IPS DF 4.7 (cell line): ENCODE results near the gene IL1RAPL2.
"Not testable (repeated sequence)": the region's sequence is repeated elsewhere in the genome, so short reads cannot be mapped to it uniquely, and the experiment has no call there.

Source experiments
- DNase-seq: peaks from one replicate; pipeline ENCODE4 v3.0.0-alpha.2; 2013; ENCODE audit warnings: low spot score; ENCODE audit errors: extremely low read depth

IL1RAPL2 gene

GRCh38 chrX:104565791-104566680 lies at the start of gene IL1RAPL2:
TSS of gene IL1RAPL2 (plus strand) at chrX:104566199.
- peak; percentile 11 for DNase-seq

DNA sequence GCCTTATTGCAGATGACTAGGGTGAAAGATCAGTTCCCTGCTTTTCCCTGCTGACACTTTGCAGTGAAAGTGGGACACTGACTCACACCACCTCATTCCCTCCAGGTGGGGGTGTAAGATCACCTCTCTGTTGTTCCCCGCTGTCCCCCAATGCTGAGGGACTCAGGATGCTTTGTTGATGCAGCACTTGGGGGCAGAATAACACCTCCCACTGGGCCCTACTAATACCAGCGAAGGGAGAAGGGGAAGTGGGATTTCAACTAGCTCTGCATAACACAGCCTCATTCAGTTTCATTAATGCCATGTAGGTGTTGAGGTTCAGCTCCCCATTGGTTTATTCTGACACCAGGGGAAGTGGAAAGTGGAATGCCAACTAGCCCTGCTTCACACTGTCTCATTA lies 43.6 kb upstream of the IL1RAPL2 start:
- no peak for DNase-seq

GRCh38 chrX:104523858-104524257 lies 42.1 kb upstream of the IL1RAPL2 start:
- no peak for DNase-seq

DNA sequence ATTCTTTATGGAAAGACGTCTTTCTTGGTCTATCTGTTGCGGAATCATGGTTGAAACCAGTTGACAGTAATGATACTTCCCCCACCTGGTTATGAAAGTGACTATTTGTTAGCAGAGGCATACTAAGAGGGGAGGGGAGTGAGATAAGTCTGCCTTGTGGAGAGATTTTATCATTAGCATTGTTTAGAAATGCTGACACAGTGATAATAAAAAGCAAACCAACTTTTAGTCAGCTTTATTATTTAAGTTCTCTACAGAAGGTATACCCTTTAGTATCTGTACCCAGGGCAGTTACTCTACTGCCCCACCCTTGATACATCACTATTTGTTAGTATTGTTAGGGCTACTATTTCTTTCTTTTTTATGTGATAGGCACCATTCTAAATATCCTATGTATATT lies 26.9 kb upstream of the IL1RAPL2 start:
- no peak for DNase-seq

- DNase-seq = not testable (repeated sequence)
These were observed 23.6 kb upstream of the IL1RAPL2 start for GRCh38 chrX:104542447-104542846.

DNA sequence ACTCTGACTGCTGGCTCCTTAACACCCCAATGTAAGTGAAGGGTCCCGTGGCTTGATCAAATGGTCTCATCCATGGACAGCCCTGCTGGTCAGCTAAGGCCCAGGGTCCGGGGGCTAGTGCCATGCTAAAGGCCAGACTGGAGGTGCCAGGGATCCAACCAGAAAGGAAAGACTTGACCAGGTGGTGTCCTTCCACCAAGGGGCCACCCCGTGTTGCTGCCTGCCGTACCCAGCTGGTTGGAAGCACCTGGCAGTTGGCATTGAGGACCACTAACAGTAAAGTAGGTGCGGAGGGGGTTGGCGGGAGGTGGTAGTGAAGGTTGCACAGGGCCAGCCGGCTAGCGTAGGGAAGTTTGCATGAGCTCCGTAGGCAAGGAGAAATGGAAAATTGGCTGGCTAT lies 1.7 kb upstream of the IL1RAPL2 start:
- DNase-seq = no peak

GRCh38 chrX:104564921-104565703 lies 887 bp upstream of the IL1RAPL2 start:
- DNase-seq = no peak

DNA sequence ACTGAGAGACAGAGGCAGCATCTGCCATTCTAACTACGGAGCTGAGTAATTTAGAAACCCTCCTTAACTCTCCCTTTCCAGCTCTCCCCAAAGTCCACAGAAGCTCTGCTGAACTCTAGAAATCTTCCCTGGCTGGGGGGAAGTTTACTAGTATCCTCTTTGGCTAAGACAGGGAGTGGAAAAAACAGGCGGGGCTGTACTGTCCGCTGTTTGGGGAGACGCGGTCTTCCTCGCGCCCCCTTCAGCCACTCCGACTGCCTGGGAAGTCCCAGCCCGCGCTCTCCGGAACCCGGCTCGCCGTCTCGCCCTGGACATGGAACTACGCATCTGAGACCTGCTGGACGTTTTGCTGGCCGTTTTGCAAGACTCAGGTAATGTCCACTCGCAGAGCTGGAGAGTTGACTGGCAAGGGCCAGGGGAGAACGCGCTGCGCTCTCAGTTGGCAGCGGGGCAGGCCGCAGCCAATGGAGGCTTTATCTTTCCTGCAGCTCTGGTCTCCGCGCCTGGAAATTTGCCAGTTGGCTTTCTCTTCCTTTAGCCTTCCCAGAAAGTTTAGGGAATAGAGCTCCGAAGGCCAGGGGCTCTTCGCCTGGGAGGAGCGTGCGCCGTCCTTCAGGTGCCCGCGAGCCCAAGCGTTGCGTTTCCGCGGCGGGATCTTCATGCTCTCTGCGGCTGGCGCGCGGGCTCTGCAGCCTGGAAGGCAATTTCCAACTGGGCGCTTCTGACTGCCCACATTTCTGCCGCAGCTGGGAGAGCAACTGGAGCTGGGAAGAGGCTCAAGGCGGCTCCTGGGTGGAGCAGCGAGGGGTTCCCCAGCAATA lies 892 bp downstream of the IL1RAPL2 start:
- no peak for DNase-seq

- no peak for DNase-seq
These were observed 1.5 kb downstream of the IL1RAPL2 start for GRCh38 chrX:104567506-104567905.

- no peak for DNase-seq
These were observed 2.4 kb downstream of the IL1RAPL2 start for GRCh38 chrX:104568304-104568915.

GRCh38 chrX:104618106-104618895 lies 52.3 kb downstream of the IL1RAPL2 start:
- no peak for DNase-seq

DNA sequence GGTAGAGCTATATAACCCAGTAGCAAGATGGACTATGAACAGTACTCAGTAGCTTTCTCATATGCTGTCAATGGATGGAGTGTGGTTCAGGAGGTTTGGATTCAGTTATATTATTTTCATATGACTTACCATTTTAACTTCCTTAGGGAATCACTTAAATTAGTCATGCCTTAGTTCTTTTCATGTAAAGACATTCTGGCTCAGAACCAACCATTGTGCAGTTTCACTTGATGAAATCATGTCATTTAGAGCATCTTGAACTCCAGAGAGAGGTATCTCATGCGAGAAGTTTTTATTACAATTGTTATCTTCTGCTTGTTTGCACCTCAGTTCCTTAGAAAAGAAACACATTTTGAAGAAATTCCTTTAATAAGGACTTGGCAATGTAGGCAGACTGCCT lies 55.8 kb downstream of the IL1RAPL2 start:
- DNase-seq = no peak

- DNase-seq = peak; percentile 28
These were observed 75.2 kb downstream of the IL1RAPL2 start for GRCh38 chrX:104641176-104641575.

- no peak for DNase-seq
These were observed 81.1 kb downstream of the IL1RAPL2 start for GRCh38 chrX:104647084-104647483.

DNA sequence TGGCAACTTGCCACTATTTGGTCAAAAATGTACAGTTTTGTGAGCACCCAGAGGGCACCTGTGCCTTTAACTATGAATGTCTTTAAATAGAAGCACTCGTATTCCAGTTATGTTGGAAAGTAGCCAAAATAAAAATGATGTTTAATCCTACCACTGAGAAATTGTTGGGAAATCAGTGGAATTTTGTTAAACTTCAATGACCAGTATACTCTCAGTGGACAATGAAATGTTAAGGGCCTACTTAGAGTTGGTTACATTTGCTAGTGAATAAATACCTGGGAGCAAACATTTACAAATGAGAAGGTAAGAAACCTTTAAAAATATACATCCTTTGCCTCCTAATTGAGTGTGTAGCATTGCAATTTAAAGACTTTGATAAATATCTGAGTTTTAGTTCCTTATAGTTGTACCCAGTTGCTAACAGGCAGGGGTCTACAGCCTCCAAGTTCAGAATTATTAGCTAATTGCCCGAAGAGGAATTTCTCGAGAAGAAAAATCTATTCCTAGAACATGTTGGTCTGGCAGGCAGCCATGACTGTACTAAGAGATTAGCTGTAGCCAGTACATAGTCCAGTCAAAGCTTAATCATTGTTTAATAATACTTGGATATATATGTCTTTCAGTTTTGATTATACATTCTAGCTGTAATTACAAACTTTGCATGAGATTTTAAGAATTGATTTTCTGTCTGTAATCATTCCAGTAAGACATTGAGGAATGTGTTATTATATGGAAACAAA lies 93.2 kb downstream of the IL1RAPL2 start:
- no peak for DNase-seq

DNA sequence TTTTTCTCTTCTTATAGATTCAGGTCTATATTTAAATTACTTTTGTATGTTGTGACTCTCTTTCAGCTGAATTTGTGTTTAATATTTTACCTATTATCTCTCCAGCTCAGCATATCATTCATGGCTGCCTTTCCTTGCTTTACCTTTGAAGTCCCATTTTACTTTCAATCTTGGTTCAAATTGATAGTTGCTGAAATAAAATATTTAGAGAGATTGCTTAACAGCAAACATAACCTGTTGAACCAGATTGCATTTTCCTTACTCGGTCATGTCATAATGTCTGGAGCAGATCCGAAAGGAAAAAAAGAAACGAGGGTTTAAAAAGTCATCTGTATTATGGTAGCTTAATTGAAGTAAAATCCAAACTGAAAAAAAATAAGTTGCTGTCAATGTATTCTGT lies 94.1 kb downstream of the IL1RAPL2 start:
- no peak for DNase-seq

DNA sequence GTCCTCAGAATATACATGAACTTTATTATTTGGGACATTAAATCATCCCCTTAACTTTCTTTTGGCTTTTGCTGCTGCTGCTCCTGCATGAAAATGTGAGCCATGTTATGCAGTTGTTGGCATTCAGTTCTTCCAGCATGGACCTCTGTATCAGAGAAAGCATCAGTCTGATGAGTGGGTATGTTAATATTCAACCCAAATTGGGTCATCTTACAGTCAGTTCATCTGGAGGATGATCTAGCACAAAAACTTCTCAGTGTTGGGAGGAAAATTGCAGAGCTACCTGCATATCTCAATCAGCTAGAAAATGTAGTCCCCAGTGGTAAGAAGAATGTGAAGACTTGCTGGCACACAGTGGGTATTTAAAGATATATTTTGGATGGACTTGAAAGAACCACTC lies 96.7 kb downstream of the IL1RAPL2 start:
- DNase-seq = no peak

DNA sequence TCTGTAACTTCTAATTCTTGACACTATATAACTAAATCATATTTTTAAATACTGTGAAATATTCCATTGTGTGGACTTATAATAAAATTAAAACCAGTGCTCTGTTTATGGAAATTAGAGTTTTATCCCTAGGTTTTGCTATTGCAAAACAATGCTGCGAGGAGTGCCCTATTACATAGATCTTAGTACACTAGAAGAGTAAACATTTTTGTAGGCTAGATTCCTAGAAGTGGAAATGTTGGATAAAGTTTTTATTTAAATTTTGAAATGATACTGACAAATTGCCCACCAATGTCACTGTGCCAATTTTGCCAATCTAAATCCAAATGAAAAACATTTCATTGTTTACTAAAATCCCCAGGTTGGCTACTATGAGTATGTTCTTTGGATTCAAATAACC lies 99.7 kb downstream of the IL1RAPL2 start:
- DNase-seq = no peak

GRCh38 chrX:104668550-104668949 lies 102.6 kb downstream of the IL1RAPL2 start:
- DNase-seq = no peak

- no peak for DNase-seq
These were observed 103.1 kb downstream of the IL1RAPL2 start for GRCh38 chrX:104669063-104669462.
